GM23338 (cell line): ENCODE measurements around the gene ME3. TPM values are rescaled to one million over a fixed set of nuclear protein-coding genes. Genes with fewer than 3 reads are reported as not detected.

ENCODE experiments used
- ATAC-seq: fragments of 200-7000 bp; cut with Tn5 transposase; 3 replicates; pipeline ENCODE4 v1.9.1; 2020
- DNase-seq: peaks from one replicate; pipeline ENCODE4 v3.0.0-alpha.2; 2015; ENCODE audit warnings: low spot score
- H2AFZ ChIP-seq: fragments of 200-600 bp; sonication (generic); 2 replicates; pipeline ENCODE4 v1.8.0; 2016; ENCODE audit warnings: antibody characterized with exemption, mild to moderate bottlenecking, moderate library complexity
- H3F3A ChIP-seq: fragments of 200-600 bp; sonication (generic); replicated peaks from 2 replicates; pipeline ENCODE4 v1.8.0; 2017; ENCODE audit warnings: antibody characterized with exemption, mixed run types, low read depth
- H3K27ac ChIP-seq: fragments of 200-600 bp; sonication (generic); 2 replicates; pipeline ENCODE4 v1.6.1; 2016; ENCODE audit warnings: low read depth
- H3K27me3 ChIP-seq: fragments of 200-600 bp; sonication (generic); 2 replicates; pipeline ENCODE4 v1.8.0; 2016; ENCODE audit warnings: mild to moderate bottlenecking, mixed run types, moderate library complexity; ENCODE audit not compliant: insufficient read depth
- H3K36me3 ChIP-seq: fragments of 200-600 bp; sonication (generic); 2 replicates; pipeline ENCODE4 v1.8.0; 2016; ENCODE audit warnings: mild to moderate bottlenecking; ENCODE audit not compliant: insufficient read depth
- H3K4me1 ChIP-seq: fragments of 200-600 bp; sonication (generic); 2 replicates; pipeline ENCODE4 v1.8.0; 2016; ENCODE audit warnings: mild to moderate bottlenecking, moderate library complexity; ENCODE audit not compliant: insufficient read depth
- H3K4me2 ChIP-seq: fragments of 200-600 bp; sonication (generic); 2 replicates; pipeline ENCODE4 v1.7.1; 2017; ENCODE audit warnings: mixed run types
- H3K4me3 ChIP-seq: fragments of 200-600 bp; sonication (generic); 2 replicates; pipeline ENCODE4 v1.6.1; 2016; ENCODE audit warnings: mixed run types
- H3K79me2 ChIP-seq: fragments of 200-600 bp; sonication (generic); replicated peaks from 2 replicates; pipeline ENCODE4 v1.8.0; 2017; ENCODE audit warnings: mild to moderate bottlenecking; ENCODE audit not compliant: insufficient read depth
- H3K9me2 ChIP-seq: fragments of 200-600 bp; sonication (generic); 2 replicates; pipeline ENCODE4 v1.8.0; 2017; ENCODE audit not compliant: insufficient read depth
- H4K20me1 ChIP-seq: fragments of 200-600 bp; sonication (generic); replicated peaks from 2 replicates; pipeline ENCODE4 v1.8.0; 2017; ENCODE audit warnings: mild to moderate bottlenecking; ENCODE audit not compliant: insufficient read depth
- H3K27ac Mint-ChIP-seq: 2 replicates; pipeline ENCODE4 v1.8.0; 2020; ENCODE audit warnings: inconsistent platforms, mild to moderate bottlenecking, moderate library complexity, mixed read lengths
- H3K27me3 Mint-ChIP-seq: 3 replicates; pipeline ENCODE4 v1.8.0; 2022; ENCODE audit warnings: low read depth, mild to moderate bottlenecking, moderate library complexity, mixed read lengths, inconsistent platforms; ENCODE audit not compliant: insufficient read depth, poor library complexity
- H3K36me3 Mint-ChIP-seq: 3 replicates; pipeline ENCODE4 v1.8.0; 2021; ENCODE audit warnings: low read depth, mild to moderate bottlenecking, inconsistent platforms, moderate library complexity, mixed read lengths
- H3K4me1 Mint-ChIP-seq: 3 replicates; pipeline ENCODE4 v1.8.0; 2020; ENCODE audit warnings: mild to moderate bottlenecking, inconsistent platforms, mixed read lengths
- H3K4me3 Mint-ChIP-seq: 3 replicates; pipeline ENCODE4 v1.8.0; 2021; ENCODE audit warnings: moderate library complexity, mild to moderate bottlenecking, inconsistent platforms, mixed read lengths
- H3K9me3 Mint-ChIP-seq: 3 replicates; pipeline ENCODE4 v1.8.0; 2020; ENCODE audit warnings: moderate library complexity, mild to moderate bottlenecking, inconsistent platforms, mixed read lengths
- CREB1 ChIP-seq: fragments of 250-450 bp; sonication (Bioruptor Pico); IDR thresholded peaks from 2 replicates; pipeline ENCODE4 v1.5.0; 2020; ENCODE audit warnings: low read depth, mild to moderate bottlenecking, moderate library complexity
- ETS1 ChIP-seq: IDR thresholded peaks from 2 replicates; pipeline ENCODE4 v1.6.1; 2016; ENCODE audit warnings: antibody characterized with exemption
- EZH2phosphoT487 ChIP-seq: fragments of 200-600 bp; sonication (generic); IDR thresholded peaks from one replicate; pipeline ENCODE4 v1.8.1; 2018; ENCODE audit warnings: antibody characterized with exemption; ENCODE audit not compliant: unreplicated experiment
- JUNB ChIP-seq: IDR thresholded peaks from one replicate; pipeline ENCODE4 v1.6.1; 2016; ENCODE audit warnings: antibody characterized with exemption; ENCODE audit not compliant: unreplicated experiment
- POLR2AphosphoS5 ChIP-seq: IDR thresholded peaks from 2 replicates; pipeline ENCODE4 v1.6.1; 2016; ENCODE audit warnings: antibody characterized with exemption, low read depth
- REST ChIP-seq: IDR thresholded peaks from one replicate; pipeline ENCODE4 v1.6.1; 2018; ENCODE audit warnings: antibody characterized with exemption; ENCODE audit not compliant: unreplicated experiment
- ZNF331 ChIP-seq: fragments of 250-450 bp; sonication (Bioruptor Pico); IDR thresholded peaks from 2 replicates; pipeline ENCODE4 v1.5.0; 2020; ENCODE audit warnings: low read depth, mild to moderate bottlenecking, moderate library complexity
- ZNF462 ChIP-seq: fragments of 250-450 bp; sonication (Bioruptor Pico); IDR thresholded peaks from 2 replicates; pipeline ENCODE4 v1.5.0; 2020; ENCODE audit warnings: mild to moderate bottlenecking, moderate library complexity
- polyA plus RNA-seq: library from polyadenylated mRNA; unstranded; fragments of >200 nt; fragmentation: Nextera tagmentation; extraction: Ambion mirVana; gene quantifications from 2 replicates; pipeline ENCODE4 v1.2.1, GENCODE V29; 2016
- total RNA-seq: library from RNA; depleted of rRNA; stranded (reverse); fragments of >200 nt; shearing (Covaris generic); gene quantifications from 2 replicates; pipeline ENCODE4 v1.2.3, GENCODE V29; 2014

The ME3 gene
- total and polyA plus RNA-seq, 2 experiments from 2014 or later, result 1.3 to 4.0 TPM

DNA sequence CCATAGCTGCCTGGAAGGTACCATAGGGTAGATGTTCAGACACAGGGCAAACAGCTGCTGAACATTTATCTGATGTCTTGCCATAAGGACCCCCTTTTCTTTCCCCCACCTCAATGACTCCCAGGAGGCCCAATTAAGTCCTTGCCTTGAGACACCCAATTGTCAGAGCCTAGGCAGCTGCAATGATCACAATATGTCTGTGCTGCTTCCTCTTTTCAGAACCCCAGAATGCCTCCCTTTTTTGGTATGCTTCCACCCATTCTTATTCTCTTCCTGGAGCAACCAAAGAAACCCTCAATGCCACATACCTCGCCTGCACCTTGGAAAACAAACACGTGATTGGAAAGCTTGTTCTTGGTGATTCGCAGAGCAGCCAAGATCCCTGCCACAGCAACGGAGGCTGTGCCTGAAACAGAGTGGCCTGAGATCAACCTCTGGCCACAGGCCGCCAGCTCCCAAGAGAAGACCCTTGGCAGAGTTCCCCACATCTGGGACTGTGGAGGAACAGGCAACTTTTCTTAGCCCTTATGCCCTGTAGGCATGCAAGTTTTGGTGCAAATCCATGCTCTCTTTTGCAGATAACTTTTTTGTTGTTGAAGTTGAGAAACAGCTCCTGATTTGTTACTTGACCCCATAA is 222.3 kb downstream of the ME3 start (continued):
- TF ChIP-seq ZNF462 (CRISPR knock-in tag) (no peak), JUNB (no peak), REST (no peak)

DNA sequence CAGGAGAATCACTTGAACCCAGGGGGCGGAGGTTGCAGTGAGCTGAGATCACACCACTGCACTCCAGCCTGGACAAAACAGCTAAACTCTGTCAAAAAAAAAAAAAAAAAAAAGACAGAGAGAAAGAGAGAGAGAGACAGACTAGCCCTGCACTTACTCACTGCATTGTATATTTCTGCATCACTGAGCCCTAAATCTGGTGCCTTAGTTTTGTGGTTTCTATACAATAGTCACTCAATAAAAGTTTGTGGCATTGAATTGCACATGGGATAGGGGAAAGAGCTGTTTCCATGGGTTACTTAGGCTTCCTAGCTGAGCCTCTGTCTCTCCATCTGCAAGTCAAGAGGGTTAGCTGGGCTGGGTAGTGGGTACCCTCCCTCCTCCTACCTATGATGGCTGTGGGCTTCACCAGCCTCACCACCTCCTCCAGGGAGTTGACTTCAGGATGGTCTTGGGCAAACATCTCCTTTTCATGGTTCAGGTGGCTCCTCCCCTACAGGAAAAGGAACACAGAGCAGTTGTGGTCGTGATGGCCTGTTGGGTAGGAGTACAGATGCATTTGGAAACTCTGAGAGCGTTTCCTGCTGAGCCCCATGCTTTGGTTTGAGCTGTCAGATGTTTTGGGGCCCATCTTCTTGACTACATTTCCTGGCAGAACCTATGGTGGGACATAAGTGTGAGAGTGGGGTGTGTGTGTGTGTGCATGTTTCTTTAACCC is 224.5 kb downstream of the ME3 start:
- Mint-ChIP-seq H3K4me1 (no peaks in the 10 kb centered on the region), H3K36me3 (no peaks in the 10 kb centered on the region), H3K27me3 (peaks cover 2% of the 10 kb centered on the region), H3K4me3 (no peak overlapping the region), H3K9me3 (no peaks in the 10 kb centered on the region), H3K27ac (no peak overlapping the region)
- H3K4me2 ChIP-seq, result no peak overlapping the region
- H3K27ac ChIP-seq, result no peak overlapping the region
- H3K9me2 ChIP-seq, result peaks cover 24% of the 10 kb centered on the region
- no peak overlapping the region for H2AFZ ChIP-seq
- H4K20me1 ChIP-seq, result no peaks in the 10 kb centered on the region
- DNase-seq, result no peak
- H3F3A ChIP-seq, result no peaks in the 10 kb centered on the region
- H3K4me3 ChIP-seq, result no peak overlapping the region
- no peaks in the 10 kb centered on the region for H3K4me1 ChIP-seq
- TF ChIP-seq ETS1 (no peak), POLR2AphosphoS5 (no peak), CREB1 (CRISPR knock-in tag) (no peak), EZH2phosphoT487 (no peak), ZNF331 (CRISPR knock-in tag) (no peak)
- no peaks in the 10 kb centered on the region for H3K27me3 ChIP-seq
- no peaks in the 10 kb centered on the region for H3K79me2 ChIP-seq
- H3K36me3 ChIP-seq, result no peaks in the 10 kb centered on the region
- no peak for ATAC-seq
